Activated CD4-positive, alpha-beta T cell treated with anti-CD3 and anti-CD28 coated beads, Interleukin-2, amount 50 U/mL, for 24 hours (primary cell): ENCODE measurements around the gene REEP6.
"Not testable (repeated sequence)": the region's sequence is repeated elsewhere in the genome, so short reads cannot be mapped to it uniquely, and the experiment has no call there.

Experiments used
- DNase-seq, 2 donors: peaks; one replicate each; pipeline ENCODE4 v3.0.0-alpha.2; 2020; ENCODE audit warnings: low read depth in 1 of 2, low spot score in 1 of 2

REEP6 gene

DNA sequence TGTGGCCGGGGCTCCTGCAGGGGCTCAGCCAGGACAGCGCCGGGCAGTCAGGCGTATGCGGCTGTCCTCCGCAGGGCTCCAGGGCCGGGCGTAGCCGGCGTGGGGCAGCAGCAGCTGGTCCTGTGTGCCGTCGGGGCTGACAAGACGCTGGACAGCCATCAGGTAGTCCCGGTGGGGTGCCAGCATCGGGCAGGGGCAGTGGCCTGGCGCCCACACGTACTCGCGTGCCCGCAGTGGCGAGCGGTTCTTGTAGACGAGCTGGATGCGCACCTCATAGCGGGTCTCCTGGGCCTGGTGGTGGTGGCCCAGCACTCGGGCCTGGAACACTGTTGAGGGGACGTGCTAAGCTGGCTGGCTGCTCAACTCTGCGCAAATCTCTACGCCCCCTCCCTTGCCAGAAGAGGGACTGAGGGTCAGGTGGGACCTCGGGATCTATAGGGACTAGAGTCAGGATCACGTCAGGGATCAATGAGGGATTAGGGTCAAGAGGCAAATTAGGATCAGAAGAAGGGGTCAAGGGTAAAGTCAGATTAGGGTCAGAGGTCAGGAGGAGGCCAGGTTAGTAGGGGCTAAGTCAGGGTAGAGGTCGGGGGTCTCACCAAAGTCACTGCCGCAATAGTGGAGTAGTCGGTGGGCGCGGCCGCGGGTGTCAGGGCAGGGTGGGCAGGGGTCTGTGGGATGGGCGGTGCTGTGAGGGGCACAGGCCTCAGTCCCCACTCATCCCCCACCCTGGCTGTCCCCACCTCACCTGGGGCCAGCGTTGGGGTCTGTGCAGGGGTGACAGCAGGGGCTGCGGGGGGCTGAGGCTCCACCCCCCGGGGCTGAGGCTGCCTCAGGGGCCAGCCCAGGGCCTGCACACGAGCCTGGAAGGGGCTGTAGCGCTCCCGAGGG lies 15.3 kb downstream of the REEP6 start:
- no peak for DNase-seq

DNA sequence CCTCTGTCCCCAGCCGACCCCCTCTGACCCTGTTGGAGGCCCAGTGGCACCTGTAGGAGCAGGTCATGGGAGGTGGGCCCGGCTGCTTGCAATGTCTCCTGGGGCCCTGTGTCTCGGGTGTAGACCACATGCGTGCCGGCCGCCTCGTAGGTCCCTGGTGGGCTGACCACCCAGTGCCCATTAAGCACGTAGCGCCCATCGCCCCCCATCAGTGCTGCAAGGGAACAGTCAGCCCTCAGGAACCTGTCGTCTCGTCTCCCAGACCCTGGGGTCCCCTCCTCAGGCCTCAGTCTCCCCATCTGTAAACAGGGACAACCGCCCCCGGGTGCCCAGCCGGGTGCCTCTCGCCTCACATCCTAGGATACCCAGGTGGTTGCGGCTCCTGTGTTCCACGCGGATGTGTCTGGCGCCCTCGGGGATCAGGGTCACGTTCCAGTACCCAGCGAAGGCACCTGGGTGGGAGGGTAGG lies 16.2 kb downstream of the REEP6 start:
- no peak for DNase-seq

DNA sequence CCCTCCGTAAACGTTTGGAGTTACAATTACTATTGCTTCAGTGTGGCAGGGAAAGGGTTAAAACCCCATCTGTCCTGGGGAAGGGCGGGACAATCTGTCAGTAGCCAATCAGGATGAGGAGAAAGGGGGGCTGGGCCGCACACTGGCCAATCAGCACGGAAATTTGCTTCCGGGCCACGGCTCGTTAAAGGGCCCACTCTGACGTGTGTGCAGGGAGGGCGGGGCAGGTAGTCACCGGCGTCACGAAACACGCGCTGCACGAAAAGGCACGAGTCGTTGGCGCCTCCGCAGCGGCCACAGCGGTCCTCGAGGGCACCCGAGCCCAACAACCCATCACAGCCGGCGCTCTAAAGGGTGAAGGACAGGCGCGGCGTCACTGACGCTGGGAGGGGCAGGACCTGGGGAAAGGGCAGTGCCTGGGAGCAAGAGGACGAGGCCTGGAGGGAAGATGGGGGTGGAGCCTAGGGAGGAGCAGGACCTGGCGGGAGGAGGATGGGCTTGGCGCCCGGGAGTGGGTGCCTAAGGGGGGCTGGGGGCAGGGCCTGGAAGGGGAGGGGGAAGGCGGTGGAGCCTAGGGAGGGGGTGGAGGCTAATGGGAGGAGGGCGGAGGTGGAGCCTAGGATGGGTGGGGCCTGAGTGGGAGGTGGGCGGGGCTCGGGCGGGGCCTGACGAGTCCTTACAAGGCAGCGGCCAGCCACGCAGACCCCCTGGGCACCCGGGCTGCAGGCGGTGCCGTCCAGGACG lies 17.0 kb downstream of the REEP6 start:
- peak; percentile 75 to 88 for DNase-seq

DNA sequence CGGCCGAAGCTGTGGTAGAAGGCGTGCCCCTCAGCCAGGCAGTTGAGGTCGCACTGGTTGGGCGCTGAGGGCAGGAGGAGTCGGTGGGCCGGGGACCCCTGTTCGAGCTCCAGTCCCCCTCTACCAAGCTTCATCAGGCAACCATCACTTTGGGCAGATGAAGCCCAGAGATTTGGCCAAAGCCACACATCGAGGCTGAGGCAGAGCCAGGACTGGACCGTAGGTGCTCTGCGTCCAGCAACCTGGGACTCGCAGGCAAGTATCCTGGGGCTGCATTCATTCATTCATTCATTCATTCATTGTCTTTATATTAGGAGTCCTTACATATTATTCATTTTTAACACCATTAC lies 17.5 kb downstream of the REEP6 start:
- no peak for DNase-seq

DNA sequence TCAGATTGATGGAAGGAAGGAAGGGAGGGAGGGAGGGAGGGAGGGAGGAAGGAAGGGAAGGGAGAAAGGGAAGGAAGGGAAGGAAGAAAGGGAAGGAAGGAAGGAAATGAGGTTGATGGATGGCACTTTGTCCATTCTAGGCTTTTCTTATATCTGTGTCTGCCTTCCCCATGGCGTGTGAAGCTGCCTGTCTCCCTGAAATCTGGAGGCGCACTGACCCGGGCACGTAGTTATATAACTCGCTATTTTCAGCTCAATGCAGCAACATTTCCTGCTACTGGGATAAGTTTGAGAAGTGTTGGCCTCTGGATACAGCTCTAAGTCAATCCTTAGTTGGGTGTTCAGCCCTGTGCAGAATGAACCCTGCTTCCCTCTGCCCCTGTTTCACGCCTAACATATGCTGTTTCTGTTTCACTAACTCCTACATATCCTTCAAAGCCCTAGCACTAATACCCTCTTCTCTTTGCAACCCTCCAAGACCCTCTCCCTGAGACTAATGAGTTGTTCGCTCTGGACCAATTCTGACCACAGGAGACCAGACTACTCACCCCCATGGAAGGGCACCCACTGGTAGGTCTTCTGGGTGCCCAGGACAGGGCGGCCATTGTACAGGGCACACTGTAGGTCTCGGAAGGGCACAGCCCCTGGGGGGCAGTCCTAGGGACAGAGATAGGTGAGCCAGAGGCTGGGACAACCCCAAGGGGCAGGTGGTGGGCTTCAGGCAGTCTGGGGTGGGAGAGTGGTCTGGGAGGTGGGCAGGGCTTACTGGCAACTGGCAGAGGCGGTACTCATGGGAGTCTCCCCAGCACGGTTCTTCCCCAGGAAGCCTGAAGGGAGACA lies 18.8 kb downstream of the REEP6 start:
- DNase-seq, result no peak

DNA sequence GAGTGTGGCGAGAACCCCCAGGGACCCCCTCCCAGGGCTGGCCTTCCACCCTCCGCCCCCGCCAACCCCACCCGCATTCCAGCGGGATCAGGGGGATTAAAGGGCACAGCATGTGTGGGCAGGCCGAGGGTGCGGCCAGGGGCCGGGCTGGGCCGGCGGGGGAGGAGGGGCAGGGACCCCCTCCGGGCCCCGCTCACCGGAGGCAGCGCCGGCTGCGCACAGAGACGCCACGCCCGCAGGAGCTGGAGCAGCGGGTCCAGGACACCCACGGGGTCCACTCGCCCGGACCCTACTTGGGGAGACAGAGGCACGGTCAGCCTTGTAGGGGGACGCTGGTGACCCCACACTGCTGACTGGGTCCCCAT lies 19.4 kb downstream of the REEP6 start:
- DNase-seq, result no peak

DNA sequence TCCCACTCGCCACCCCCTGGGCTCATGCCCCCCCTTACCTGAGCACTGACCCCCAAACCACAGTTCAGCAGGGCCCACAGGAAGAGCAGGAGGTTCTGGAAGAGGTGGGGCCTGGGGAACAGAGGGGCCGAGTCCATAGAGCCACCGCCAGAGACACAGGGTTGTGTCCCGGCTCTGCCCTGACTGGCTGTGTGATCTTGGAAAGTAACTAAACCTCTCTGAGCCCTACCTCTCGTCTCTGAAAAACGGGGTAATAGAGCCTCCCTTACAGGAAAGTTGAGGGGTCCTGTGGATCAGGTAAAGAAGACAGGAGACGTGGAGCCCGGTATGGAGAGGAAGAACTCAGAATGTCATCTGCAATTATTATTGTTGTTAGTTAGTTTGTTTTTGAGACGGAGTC lies 19.8 kb downstream of the REEP6 start:
- no peak for DNase-seq

DNA sequence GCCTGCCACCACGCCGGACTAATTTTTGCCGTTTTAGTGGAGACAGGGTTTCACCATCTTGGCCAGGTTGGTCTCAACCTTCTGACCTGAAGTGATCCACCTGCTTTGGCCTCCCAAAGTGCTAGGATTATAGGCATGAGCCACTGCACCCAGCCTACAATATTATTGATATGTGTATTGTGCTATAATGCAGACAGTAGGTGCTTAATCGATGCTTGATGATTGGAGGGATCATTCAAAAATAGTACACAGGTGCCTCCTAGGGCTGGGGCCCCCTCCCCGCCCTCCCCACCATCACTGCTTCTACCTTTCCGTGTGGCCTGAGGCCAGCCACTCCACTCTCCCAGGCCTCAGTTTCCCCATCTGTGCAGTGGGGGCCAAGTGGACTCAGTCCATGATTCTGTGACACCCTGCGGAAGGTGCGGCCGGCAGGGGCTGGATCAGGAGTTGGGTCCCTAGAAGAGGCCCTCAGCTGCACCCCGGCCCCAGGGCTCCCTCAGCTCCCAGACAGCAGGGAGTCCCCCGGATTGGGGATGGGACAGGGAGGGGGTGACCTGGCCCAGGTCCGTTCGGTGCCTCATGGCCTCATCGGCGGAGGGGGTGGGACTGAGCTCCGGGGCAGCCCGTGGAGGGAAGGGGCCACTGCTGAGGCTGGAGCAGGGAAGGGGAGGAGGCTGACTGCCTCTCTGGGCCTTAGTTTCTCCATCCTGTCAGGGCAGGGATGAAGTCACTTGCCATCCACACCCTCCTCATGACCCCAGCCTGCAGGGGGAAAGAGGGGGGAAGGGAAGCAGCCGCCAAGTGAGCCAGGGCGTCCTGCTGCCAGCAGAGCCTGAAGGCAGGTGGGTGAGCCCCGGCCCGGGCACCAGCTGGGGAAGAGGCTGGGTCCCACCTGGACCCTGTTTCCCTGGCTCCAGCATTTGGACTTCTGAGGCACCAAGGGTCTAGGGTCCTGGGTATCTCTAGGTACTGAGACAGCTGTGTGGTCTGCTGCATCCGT lies 20.6 kb downstream of the REEP6 start:
- no peak for DNase-seq

DNA sequence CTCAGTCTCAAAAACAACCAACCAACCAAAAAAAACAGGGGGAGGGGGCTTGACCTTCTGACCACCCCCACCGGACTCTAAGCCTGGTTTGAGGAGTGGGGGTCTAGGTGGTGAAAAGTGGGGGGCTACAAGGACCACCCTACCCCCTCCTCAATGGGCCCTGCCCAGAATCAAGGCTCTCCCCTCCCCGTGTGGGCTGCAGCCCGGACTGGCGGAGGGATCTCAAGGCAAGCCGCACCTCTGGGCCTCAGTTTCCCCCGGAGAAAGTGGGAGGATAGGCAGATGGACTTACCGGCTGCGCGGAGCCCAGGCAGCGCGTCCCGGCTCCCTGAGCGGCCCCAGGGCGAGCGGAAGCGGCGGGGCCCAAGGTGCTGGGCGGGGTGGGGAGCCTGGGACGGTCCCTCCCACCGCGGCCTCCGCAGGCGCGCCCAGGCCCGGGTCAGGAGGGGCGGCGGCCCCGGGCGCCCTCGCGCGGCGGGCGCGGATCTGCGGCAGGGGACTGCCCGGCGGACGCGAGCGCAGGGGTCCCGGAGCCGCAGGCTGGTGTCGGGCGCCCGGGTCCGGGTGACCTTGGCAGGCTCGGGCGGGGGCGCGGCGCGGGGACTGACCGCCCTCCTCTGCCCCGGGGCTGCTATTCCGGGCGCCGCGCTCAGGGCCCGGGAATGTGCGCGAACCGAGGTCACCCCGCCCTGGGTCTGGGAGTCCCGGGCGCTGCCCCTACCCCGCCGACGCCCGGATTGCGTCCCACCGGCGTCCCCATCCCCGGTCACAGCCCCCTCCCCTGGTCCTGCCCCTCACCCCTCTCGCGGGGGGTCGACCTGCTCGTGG lies 21.9 kb downstream of the REEP6 start, which contains the start of gene ADAMTSL5:
TSS of gene ADAMTSL5 (minus strand) at position 349 of the 828 bp plus-strand sequence. CDS start 2,076 bp downstream, outside the sequence.
- peak; percentile 35 to 56 for DNase-seq

DNA sequence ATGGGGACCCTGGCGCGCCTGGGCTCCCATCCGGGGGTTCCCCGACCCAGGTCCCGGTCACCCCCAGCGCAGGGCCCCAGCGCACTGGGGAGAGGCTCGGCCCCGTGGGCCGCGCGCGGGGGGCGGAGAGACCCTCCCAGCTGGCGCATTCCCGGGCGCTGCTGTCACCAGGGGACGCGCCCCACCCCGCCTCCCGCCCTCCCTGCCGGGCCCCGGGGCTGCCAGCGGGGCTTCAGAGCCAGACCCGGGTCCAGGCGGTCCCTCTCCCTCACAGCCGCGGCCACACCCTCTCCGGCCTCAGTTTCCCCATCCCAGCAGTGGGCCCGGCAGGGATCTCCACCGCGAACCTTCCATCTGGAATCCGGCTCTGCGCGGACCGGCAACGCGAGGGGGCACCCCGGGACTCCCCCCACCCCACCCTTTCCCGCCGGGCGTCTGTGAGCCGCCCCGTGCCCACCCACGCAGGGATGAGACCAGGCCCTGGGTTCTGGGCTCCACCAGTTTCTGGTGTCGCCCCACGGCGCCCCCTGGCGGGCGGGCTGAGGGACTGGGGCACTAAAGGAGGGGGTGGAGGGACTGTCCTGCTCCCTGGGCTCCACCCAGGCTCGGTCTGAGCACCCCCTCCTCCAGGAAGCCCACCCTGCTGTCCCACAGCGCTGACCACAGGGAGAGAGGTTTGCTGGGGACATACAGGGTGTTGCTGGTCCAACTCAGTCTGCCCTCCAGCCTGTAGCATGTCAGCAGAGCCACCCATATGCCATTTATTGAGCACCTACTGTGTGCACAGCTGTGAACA lies 22.7 kb downstream of the REEP6 start:
- DNase-seq, result peak in 1 of 2 donors; percentile 32

DNA sequence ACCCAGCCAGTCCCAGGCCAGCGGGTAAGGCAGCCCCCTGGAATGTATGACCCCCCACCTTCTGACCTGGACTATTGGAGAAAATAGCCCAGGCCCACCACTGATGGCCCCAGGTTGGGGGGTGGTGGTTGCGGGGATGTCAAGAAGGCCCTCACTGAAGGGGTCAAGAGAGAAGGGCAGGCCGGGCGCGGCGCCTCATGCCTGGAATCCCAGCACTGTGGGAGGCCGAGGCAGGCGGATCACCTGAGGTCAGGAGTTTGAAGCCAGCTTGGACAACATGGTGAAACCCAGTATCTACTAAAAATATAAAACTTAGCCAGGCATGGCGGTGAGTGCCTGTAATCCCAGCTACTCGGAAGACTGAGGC lies 23.3 kb downstream of the REEP6 start:
- no peak for DNase-seq

DNA sequence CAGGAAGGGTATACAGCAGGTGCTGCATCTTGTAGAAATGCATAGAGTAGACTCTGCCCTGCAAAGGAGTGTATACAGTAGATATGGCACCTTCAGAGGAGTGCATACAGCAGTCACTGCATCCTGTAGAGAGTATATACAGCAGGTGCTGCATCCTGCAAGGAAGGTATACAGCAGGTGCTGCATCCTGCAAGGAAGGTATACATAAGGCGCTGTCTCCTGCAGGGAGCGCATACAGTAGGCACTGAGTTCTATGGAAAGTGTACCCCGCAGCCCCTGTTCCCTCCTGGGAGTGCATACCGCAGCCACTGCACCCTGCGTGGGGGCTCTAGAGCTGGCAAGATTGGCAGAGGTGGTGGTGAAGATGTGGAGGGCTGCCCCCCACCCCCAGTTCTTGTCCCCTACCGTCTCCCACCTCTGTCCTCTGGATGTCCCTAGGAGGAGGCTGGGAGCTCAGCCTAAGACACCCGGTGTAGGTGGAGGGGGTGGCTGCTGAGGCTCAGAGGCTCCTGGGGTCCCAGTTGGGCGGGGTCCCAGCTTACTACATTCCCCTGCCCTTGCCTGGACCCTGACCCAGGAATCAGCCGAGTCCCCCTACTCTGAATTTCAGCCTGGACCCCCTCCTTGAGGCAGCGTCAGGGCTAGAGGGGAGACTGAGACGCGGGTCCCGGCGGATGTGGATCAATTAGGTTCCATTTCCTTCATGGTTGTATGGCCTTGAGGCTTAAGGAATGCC lies 24.2 kb downstream of the REEP6 start:
- no peak for DNase-seq

DNA sequence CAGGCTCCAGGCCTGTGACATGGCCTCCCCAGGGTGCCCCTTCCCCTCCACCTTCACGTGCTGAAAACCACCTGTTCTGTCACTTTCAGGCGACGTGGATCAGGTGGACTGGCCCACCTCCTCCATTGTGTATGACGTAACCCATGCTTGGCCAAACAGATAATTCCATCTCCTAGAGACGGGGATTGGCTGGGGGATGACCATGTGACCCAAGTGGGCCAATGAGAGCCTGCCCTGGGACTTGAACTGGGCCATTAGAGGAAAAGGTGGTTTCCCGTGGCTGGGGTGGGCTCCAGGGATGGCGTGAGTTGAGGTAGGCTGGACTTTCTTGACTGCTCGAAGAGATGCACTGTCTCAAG lies 25.4 kb downstream of the REEP6 start:
- no peak for DNase-seq

DNA sequence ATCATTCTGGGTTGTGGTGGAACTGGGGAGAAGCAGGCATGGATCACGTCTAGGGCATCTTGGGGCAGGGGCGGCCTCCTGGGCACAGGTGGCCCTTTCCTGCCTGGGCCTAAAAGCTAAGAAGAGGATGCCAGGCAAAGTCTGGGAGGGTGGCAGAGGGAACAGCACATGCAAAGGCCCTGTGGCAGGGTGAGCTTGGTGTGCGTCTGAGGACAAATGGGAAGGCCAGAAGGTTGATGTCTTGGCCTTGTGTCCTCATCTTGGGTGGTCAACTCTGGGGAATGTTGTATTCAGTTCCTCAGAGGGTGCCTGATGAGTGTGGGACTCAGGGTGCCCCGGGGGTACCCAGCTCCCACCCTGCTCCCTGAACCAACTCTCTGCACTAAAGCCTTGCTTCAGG lies 27.5 kb downstream of the REEP6 start:
- DNase-seq, result no peak

DNA sequence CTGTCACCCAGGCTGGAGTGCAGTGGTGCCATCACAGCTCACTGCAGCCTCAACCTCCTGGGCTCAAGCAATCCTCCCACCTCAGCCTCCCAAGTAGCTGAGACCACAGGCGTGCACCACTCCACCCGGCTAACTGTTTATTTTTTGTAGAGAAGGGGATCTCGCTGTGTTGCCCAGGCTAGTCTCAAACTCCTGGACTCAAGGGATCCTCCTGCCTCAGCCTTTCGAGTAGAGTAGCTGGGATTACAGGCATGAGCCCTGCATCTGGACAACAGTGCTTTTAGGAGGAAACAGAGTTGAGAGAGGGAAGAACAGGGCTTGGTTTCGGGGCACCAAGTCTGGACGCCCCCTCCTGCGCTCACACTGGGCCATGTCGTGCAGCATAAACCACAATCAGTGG lies 28.8 kb downstream of the REEP6 start:
- DNase-seq, result not testable (repeated sequence)

DNA sequence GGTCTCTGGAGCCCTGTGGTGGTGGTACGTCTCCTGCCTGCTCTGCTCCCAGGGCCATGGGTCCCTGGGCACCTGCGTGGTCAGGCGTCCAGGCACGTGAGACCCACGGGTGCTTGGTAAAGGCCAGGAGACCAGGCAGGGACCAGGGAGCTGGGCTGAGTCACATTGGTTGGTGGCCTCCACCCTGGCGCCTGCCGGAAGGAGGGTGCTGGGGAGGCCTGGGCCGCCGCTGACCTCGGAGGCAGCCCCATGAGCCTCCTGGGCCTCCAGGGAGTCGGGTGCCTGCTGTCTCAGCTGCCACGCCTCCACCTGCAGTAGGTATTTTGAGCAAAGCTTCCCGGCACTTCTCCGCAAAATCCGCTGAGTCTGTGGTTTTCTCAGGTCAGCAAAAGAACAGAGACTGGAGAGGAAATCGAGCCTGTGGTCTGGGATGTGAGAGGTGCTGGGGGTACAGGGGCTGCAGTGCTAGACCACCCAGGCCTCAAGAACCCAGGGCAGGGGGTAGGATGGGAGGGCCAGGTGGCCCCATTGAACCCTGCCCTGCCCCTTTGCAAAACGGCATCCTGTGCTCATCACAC lies 29.3 kb downstream of the REEP6 start:
- DNase-seq, result no peak

DNA sequence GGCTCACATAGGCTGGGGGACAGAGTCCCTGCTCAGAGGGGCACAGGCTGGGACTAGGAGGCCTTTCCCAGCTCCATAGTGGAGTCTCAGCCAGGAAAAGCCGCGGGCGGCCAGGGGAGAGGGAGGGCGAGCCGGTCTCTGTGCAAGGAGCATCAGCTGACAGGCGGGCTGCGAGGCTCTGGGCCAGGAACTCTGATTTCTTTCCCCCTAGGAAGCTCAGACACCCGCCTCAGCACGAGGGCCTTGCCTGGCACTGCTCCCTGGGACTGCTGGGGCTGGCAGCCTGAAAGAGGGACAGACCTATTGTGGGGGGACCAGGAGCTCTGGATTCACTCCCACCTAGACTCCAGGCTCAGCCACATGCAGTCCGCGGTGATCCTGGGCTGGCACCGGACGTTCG lies 30.7 kb downstream of the REEP6 start:
- DNase-seq, result no peak

DNA sequence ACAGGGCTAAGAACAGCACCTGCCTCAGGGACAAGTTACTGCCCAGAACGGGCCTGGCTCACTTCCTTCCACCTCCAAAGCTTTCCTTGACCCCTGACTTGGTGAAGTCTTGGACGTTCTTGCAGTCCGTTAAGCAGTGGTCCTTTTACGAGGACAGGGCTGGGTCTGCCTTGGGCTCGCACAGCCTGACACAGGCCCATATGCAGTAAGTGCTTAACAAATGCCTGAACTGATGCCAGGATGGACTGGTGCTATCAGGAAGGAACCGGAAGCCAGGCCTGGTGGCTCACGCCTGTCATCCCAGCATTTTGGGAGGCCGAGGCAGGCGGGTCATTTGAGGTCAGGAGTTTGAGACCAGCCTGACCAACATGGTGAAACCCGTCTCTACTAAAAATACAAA lies 31.1 kb downstream of the REEP6 start:
- DNase-seq, result no peak
